ENCODE data around the gene GRM4. TPM values are rescaled to one million over a fixed set of nuclear protein-coding genes. Genes with fewer than 3 reads are reported as not detected.

GRM4 gene
- total RNA-seq, 1 experiment from 2014 or later, result 5.6 TPM

GRCh38 chr6:34046617-34047016 lies 99.3 kb downstream of the GRM4 start:
- H3K4ac ChIP-seq (ENCODE audit: low read depth, low read length), result no peak overlapping the region
- H3K27ac Mint-ChIP-seq, result no peak overlapping the region
- H2BK5ac ChIP-seq (ENCODE audit: insufficient read length, low read length), result no peak overlapping the region
- H3K14ac ChIP-seq (ENCODE audit: insufficient read depth, low read length), result no peak overlapping the region
- no peaks in the 10 kb centered on the region for H3K79me1 ChIP-seq (ENCODE audit: insufficient read depth, low read depth, low read length, poor library complexity, severe bottlenecking)
- no peak overlapping the region for H3K23ac ChIP-seq (ENCODE audit: insufficient read length, low read depth, low read length)
- peaks cover 0 to 5% of the 10 kb centered on the region in 2 experiments; a peak in 1 of 5 replicates for H3K9me3 Mint-ChIP-seq
- H3K56ac ChIP-seq (ENCODE audit: insufficient read length, low read depth, low read length), result no peak overlapping the region
- no peaks in the 10 kb centered on the region; a peak in 1 of 7 replicates for H3K36me3 Mint-ChIP-seq (ENCODE audit: insufficient read depth in 1 of 3, low read depth in 3 of 3)
- no peak overlapping the region for H3K9ac ChIP-seq (ENCODE audit: extremely low read depth, insufficient read length, low read length)
- no peak overlapping the region for H3K4me2 ChIP-seq (ENCODE audit: insufficient read depth, insufficient read length, low read length)
- no peak overlapping the region for H2AFZ ChIP-seq (ENCODE audit: low read length)
- peaks cover 39 to 49% of the 10 kb centered on the region in 2 experiments for H3K4me1 Mint-ChIP-seq
- no peak overlapping the region for H3K27ac ChIP-seq (ENCODE audit: insufficient read length, low read depth, low read length)
- H3K79me2 ChIP-seq (ENCODE audit: insufficient read depth, low read length), result no peaks in the 10 kb centered on the region
- H4K91ac ChIP-seq (ENCODE audit: insufficient read length, low read depth, low read length), result no peak overlapping the region
- H4K20me1 ChIP-seq (ENCODE audit: control insufficient read depth, insufficient read depth, insufficient read length), result no peaks in the 10 kb centered on the region
- H2BK20ac ChIP-seq (ENCODE audit: low read depth, low read length, poor library complexity, severe bottlenecking), result no peak overlapping the region
- H4K5ac ChIP-seq (ENCODE audit: insufficient read length, low read depth, low read length), result no peak overlapping the region
- H3K27me3 Mint-ChIP-seq (ENCODE audit: low read depth), result peaks cover 15% of the 10 kb centered on the region
- H3K27me3 ChIP-seq (ENCODE audit: insufficient read depth, low read length), result no peaks in the 10 kb centered on the region
- H2AK5ac ChIP-seq (ENCODE audit: insufficient read length, low read length), result no peak overlapping the region
- H3K4me1 ChIP-seq (ENCODE audit: insufficient read depth, low read length), result no peaks in the 10 kb centered on the region
- no peak overlapping the region for H3T11ph ChIP-seq (ENCODE audit: low read length)
- H3K9me3 ChIP-seq (ENCODE audit: control insufficient read depth, low read depth, low read length), result no peaks in the 10 kb centered on the region
- H3K23me2 ChIP-seq (ENCODE audit: insufficient read length, low read depth, low read length, poor library complexity, severe bottlenecking), result no peaks in the 10 kb centered on the region
- H4K8ac ChIP-seq (replicated peaks; ENCODE audit: insufficient read length, low read depth, low read length), result no peak overlapping the region
- no peak for DNase-seq
- no peak overlapping the region for H3K18ac ChIP-seq (ENCODE audit: insufficient read length, low read depth, low read length)
- no peak overlapping the region for H2BK12ac ChIP-seq (ENCODE audit: insufficient read length, low read depth, low read length)
- no peak overlapping the region for H2BK15ac ChIP-seq (ENCODE audit: low read depth, low read length)
- H2BK120ac ChIP-seq (ENCODE audit: low read depth, low read length, poor library complexity, severe bottlenecking), result no peak overlapping the region
- no CpG with 5 or more reads among the region's 5 CpGs for WGBS (ENCODE audit: extremely low coverage, insufficient read length, low lambda C conversion rate)
- TF ChIP-seq, protein P1, sequence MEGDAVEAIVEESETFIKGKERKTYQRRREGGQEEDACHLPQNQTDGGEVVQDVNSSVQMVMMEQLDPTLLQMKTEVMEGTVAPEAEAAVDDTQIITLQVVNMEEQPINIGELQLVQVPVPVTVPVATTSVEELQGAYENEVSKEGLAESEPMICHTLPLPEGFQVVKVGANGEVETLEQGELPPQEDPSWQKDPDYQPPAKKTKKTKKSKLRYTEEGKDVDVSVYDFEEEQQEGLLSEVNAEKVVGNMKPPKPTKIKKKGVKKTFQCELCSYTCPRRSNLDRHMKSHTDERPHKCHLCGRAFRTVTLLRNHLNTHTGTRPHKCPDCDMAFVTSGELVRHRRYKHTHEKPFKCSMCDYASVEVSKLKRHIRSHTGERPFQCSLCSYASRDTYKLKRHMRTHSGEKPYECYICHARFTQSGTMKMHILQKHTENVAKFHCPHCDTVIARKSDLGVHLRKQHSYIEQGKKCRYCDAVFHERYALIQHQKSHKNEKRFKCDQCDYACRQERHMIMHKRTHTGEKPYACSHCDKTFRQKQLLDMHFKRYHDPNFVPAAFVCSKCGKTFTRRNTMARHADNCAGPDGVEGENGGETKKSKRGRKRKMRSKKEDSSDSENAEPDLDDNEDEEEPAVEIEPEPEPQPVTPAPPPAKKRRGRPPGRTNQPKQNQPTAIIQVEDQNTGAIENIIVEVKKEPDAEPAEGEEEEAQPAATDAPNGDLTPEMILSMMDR (conservative IDR thresholded peaks at IDR 0.05), result no peak
- no peak overlapping the region for H3K4me3 Mint-ChIP-seq

Data from H9 (cell line).